HFF-Myc (cell line): ENCODE data around the gene DPPA2.

Source experiments
- DNase-seq: peaks from one replicate; pipeline ENCODE4 v3.0.0-alpha.2; 2011; ENCODE audit warnings: low read depth; ENCODE audit errors: extremely low read depth
- H3K4me3 ChIP-seq: replicated peaks from 2 replicates; pipeline ENCODE4 v1.5.1; 2011; ENCODE audit warnings: low read depth, mild to moderate bottlenecking, control low read depth, low read length
- TF ChIP-seq, protein P1 (sequence below): IDR thresholded peaks from 2 replicates; pipeline ENCODE4 v1.5.1; 2012; ENCODE audit warnings: mild to moderate bottlenecking, low read depth, low read length, control low read depth; ENCODE audit errors: missing control alignments

Gene DPPA2

DNA sequence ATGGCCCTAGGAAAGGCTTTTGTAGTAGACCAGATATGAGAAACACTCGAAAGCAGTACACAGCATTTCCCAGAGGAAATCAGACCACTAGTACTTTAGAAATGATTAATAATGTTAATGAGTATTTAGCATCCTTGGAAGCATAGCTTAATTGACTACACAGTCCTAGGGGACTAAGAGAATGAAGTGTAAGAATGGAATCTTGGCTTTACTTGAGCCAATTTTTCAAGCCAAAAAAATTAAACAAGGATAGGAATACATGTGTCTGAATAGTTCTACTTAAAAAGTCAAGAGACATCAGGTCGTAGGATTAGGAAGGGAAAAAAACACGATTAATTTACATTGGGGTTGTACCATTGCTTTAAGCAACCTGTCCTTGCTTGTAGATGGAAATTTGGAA, 38.2 kb downstream of the DPPA2 start:
- DNase-seq: no peak
- H3K4me3 ChIP-seq: no peak overlapping the region
- TF ChIP-seq, protein P1, sequence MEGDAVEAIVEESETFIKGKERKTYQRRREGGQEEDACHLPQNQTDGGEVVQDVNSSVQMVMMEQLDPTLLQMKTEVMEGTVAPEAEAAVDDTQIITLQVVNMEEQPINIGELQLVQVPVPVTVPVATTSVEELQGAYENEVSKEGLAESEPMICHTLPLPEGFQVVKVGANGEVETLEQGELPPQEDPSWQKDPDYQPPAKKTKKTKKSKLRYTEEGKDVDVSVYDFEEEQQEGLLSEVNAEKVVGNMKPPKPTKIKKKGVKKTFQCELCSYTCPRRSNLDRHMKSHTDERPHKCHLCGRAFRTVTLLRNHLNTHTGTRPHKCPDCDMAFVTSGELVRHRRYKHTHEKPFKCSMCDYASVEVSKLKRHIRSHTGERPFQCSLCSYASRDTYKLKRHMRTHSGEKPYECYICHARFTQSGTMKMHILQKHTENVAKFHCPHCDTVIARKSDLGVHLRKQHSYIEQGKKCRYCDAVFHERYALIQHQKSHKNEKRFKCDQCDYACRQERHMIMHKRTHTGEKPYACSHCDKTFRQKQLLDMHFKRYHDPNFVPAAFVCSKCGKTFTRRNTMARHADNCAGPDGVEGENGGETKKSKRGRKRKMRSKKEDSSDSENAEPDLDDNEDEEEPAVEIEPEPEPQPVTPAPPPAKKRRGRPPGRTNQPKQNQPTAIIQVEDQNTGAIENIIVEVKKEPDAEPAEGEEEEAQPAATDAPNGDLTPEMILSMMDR: no peak

DNA sequence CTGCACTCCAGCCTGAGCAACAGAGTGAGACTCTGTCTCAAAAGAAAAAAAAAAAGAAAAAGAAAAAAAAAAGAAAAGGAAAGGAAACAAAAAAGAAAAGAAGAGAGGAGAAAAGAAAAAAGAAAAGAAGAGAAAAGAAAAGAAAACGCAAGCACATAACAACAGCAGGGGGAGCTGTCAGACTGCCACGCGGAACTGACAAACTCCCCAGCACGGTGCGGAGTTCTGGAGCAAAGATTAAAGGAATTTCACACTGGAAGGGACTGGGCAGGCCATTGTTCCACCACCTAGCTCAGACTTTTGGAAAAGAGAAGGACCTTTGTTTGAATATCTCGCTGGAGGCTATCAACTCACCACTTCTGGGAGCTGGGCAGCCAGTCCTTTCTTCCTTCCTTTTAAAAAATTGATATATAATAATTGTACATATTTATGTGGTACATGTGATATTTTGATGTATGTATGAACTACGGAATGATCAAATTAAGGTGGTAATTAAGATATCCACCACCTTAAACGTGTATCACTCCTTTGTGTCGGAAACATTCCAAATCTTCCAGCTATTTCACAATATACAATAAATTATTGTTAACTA, 40.5 kb downstream of the DPPA2 start:
- TF ChIP-seq, protein P1: peak; percentile 28
- DNase-seq: no peak
- H3K4me3 ChIP-seq: no peak overlapping the region

- TF ChIP-seq, protein P1: no peak
- DNase-seq: no peak
- H3K4me3 ChIP-seq: no peak overlapping the region
These were observed 45.5 kb downstream of the DPPA2 start for GRCh38 chr3:109270779-109271178.

DNA sequence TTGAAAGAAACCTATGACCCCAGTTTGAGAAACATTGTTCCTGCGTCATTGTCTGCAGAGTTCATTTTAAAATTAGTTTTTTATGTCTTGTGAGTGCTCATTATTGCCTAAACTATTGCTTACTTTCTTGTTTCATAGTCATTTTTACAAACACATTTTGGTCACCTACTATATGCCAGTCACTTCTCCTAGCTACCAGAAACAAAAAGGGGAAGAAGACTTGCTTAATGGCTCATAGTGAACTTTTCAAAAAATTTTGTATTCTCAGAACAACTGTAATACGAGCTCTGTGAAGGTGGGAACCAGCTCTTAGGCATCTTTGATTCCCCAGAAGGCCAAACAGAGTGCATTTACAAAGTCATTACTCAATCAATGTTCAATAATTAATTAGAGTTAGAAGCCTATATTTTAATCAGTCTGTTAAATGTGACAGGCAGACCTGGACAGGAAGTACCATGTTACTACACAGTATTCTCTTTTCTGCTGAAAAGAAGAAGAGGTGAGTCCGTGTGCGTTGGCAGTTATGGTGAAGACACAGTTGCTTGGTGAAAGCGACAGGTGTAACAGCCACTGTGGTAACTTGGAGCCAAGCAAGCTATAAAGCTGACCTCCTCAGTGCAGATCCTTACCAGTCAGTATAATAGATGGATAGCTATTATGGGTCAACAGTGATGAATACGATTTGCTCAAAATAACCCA, 46.6 kb downstream of the DPPA2 start:
- no peak for DNase-seq
- no peak overlapping the region for H3K4me3 ChIP-seq
- TF ChIP-seq, protein P1: no peak

DNA sequence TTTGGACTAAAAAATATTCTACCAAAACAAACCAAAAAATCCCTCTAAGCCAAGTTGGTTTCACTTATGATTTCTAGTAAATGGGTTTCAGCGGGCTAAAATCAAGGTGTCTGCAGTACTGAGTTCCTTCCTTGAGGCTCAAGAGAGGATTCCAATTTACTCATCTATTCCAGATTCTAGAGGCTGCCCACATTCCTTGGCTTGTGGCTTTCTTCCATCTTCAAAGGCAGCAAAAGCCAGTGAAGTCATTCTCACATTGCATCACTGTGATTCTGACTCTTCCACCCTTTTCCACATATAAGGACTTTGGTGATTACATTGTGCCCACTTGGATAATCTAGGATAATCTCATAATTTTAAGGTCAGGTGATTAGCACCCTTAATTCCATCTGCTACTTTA, 48.1 kb downstream of the DPPA2 start:
- TF ChIP-seq, protein P1: no peak
- DNase-seq: no peak
- no peak overlapping the region for H3K4me3 ChIP-seq

DNA sequence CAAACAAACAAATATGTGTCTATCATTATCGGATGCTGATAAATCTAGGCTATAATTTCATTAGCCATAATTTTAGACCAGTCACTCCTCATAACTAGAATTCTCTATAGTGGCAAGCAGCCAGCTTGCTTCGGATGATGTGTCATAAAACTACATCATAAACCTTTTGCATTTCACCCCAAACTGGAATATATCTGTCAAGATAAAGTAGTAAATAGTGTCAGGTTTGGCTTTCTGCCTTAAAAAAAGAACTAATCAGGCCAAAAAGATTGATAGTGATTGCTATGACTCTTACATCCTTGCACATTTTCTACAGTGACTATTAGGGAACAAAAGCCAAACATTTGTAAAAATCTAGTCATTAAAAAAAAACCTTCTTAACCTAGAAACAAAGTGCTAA, 51.0 kb downstream of the DPPA2 start:
- DNase-seq: no peak
- no peak overlapping the region for H3K4me3 ChIP-seq
- TF ChIP-seq, protein P1: no peak
